ENCODE results near the gene KLK1.
A peak's percentile ranks its signal among the peaks of the same experiment; 100 is the strongest.

GRCh38 chr19:50820086-50820485, 3.5 kb downstream of the KLK1 start:
- peak; percentile 80; the same call in 1 of the 2 replicates for TF ChIP-seq EZH2 (IDR thresholded peaks at IDR 0.05; ENCODE audit: low read depth)
- TF ChIP-seq, protein P1, sequence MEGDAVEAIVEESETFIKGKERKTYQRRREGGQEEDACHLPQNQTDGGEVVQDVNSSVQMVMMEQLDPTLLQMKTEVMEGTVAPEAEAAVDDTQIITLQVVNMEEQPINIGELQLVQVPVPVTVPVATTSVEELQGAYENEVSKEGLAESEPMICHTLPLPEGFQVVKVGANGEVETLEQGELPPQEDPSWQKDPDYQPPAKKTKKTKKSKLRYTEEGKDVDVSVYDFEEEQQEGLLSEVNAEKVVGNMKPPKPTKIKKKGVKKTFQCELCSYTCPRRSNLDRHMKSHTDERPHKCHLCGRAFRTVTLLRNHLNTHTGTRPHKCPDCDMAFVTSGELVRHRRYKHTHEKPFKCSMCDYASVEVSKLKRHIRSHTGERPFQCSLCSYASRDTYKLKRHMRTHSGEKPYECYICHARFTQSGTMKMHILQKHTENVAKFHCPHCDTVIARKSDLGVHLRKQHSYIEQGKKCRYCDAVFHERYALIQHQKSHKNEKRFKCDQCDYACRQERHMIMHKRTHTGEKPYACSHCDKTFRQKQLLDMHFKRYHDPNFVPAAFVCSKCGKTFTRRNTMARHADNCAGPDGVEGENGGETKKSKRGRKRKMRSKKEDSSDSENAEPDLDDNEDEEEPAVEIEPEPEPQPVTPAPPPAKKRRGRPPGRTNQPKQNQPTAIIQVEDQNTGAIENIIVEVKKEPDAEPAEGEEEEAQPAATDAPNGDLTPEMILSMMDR (conservative IDR thresholded peaks at IDR 0.05) = no peak
